Endothelial cell of umbilical vein (primary cell): Measurements from ENCODE around the gene LAP3. TPM values are rescaled to one million over a fixed set of nuclear protein-coding genes. Genes with fewer than 3 reads are reported as not detected.

Experiments
- BruUV-seq: library from RNA; stranded (reverse); fragments of 400-500 nt; replicated peaks from 2 replicates; lab custom pipeline; 2021; lab: Mats Ljungman, UMichigan
- CTCF ChIA-PET: fragments of 300-600, 350-600 bp; sonication (Branson Sonifier 250); formaldehyde crosslinking; loops from one replicate; lab custom pipeline; 2021; ENCODE audit warnings: antibody characterized with exemption, inconsistent platforms; lab: Charles Lee
- POLR2A ChIA-PET: fragments of 300-600, 350-600 bp; sonication (Branson Sonifier 250); formaldehyde crosslinking; loops from one replicate; lab custom pipeline; 2021; ENCODE audit warnings: antibody characterized with exemption, inconsistent platforms; lab: Charles Lee
- DNase-seq: peaks from one replicate; pipeline ENCODE4 v3.0.0-alpha.2; 2011; ENCODE audit warnings: low read depth, low spot score
- FAIRE-seq: peaks from 2 replicates; lab custom pipeline; 2011; peaks lifted over from hg19 to GRCh38; lab: Jason Lieb, UNC
- H2AFZ ChIP-seq: 2 replicates; pipeline ENCODE4 v1.6.0; 2012; ENCODE audit warnings: low read depth, low read length, control low read depth, inconsistent platforms
- H3K27ac ChIP-seq: 2 replicates; pipeline ENCODE4 v1.5.1; 2011; ENCODE audit warnings: low read depth, mild to moderate bottlenecking, control low read depth, low read length, moderate library complexity; ENCODE audit not compliant: insufficient read depth
- H3K27me3 ChIP-seq, 2 experiments: 2 replicates each; pipeline versions ENCODE4 v1.6.0 to v1.6.1; 2011; ENCODE audit warnings: low read length in 2 of 2, mixed read lengths in 1 of 2; ENCODE audit not compliant: control insufficient read depth in 2 of 2, insufficient read depth in 2 of 2
- H3K36me3 ChIP-seq, 2 experiments: 2 replicates in 1 of 2; 3 replicates in 1 of 2; pipeline ENCODE4 v1.5.1; 2011; ENCODE audit warnings: low read length in 2 of 2, mild to moderate bottlenecking in 1 of 2, moderate library complexity in 1 of 2; ENCODE audit not compliant: control insufficient read depth in 2 of 2, insufficient read depth in 2 of 2; ENCODE audit errors: extremely low read depth in 1 of 2
- H3K4me1 ChIP-seq: 3 replicates; pipeline ENCODE4 v1.5.1; 2011; ENCODE audit warnings: mild to moderate bottlenecking, low read length; ENCODE audit not compliant: control insufficient read depth, insufficient read depth; ENCODE audit errors: extremely low read depth
- H3K4me2 ChIP-seq: 2 replicates; pipeline ENCODE4 v1.6.1; 2011; ENCODE audit warnings: low read length, control low read depth, mixed read lengths; ENCODE audit not compliant: insufficient read depth
- H3K4me3 ChIP-seq, 3 experiments: fragments of 200-600 bp in 1 of 3; sonication (generic), shearing (Covaris generic) in 1 of 3; replicated peaks in 1 of 3; 2 replicates each; pipeline ENCODE4 v1.5.1; 2011 to 2016; ENCODE audit warnings: control low read depth in 3 of 3, low read length in 3 of 3, mild to moderate bottlenecking in 2 of 3, inconsistent platforms in 1 of 3, low read depth in 1 of 3, moderate library complexity in 1 of 3; ENCODE audit not compliant: insufficient read depth in 1 of 3
- H3K79me2 ChIP-seq: 2 replicates; pipeline ENCODE4 v1.6.0; 2012; ENCODE audit warnings: low read length, inconsistent platforms; ENCODE audit not compliant: control insufficient read depth, insufficient read depth
- H3K9ac ChIP-seq: replicated peaks from 2 replicates; pipeline ENCODE3; 2011; ENCODE audit warnings: low read length, control low read depth; ENCODE audit not compliant: insufficient read depth; ENCODE audit errors: extremely low read depth
- H3K9me1 ChIP-seq: replicated peaks from 3 replicates; pipeline ENCODE4 v1.6.0; 2011; ENCODE audit warnings: mild to moderate bottlenecking, low read length; ENCODE audit not compliant: control insufficient read depth, insufficient read depth; ENCODE audit errors: extremely low read depth
- H3K9me3 ChIP-seq: replicated peaks from 2 replicates; pipeline ENCODE4 v1.5.1; 2012; ENCODE audit warnings: low read length, inconsistent platforms; ENCODE audit not compliant: control insufficient read depth, insufficient read depth
- H4K20me1 ChIP-seq: replicated peaks from 2 replicates; pipeline ENCODE3; 2011; ENCODE audit warnings: mild to moderate bottlenecking, low read length; ENCODE audit not compliant: control insufficient read depth, insufficient read depth; ENCODE audit errors: extremely low read depth
- CTCF ChIP-seq, 2 donors: IDR thresholded peaks; 1 replicate in 1 of 2; 2 replicates in 1 of 2; pipeline ENCODE4 v1.5.1; 2011; ENCODE audit warnings: low read length in 2 of 2, mild to moderate bottlenecking in 2 of 2, moderate library complexity in 2 of 2, control low read depth in 1 of 2, inconsistent platforms in 1 of 2, low read depth in 1 of 2; ENCODE audit not compliant: insufficient read depth in 1 of 2; ENCODE audit errors: extremely low read depth in 1 of 2
- EZH2 ChIP-seq: IDR thresholded peaks from 2 replicates; pipeline ENCODE4 v1.6.1; 2012; ENCODE audit warnings: borderline replicate concordance, low read depth, mild to moderate bottlenecking, moderate library complexity, low read length, inconsistent platforms; ENCODE audit not compliant: severe bottlenecking
- FOS ChIP-seq: IDR thresholded peaks from 2 replicates; pipeline ENCODE4 v1.6.1; 2011; ENCODE audit warnings: mild to moderate bottlenecking, low read length, moderate library complexity, borderline replicate concordance; ENCODE audit not compliant: insufficient read depth
- GATA2 ChIP-seq: IDR thresholded peaks from 2 replicates; pipeline ENCODE4 v1.7.0; 2011; ENCODE audit warnings: low read depth, mild to moderate bottlenecking, moderate library complexity, mixed read lengths, low read length; ENCODE audit not compliant: insufficient read length, insufficient read depth
- JUN ChIP-seq: IDR thresholded peaks from 2 replicates; pipeline ENCODE4 v1.6.1; 2011; ENCODE audit warnings: borderline replicate concordance, low read depth; ENCODE audit not compliant: insufficient read length, insufficient read depth
- MYC ChIP-seq: IDR thresholded peaks from one replicate; pipeline ENCODE4 v1.6.1; 2011; ENCODE audit warnings: mild to moderate bottlenecking, low read depth, low read length
- POLR2A ChIP-seq: IDR thresholded peaks from 2 replicates; pipeline ENCODE4 v1.6.1; 2012; ENCODE audit warnings: low read depth, mild to moderate bottlenecking, control low read depth, low read length
- POLR2AphosphoS5 ChIP-seq: IDR thresholded peaks from 2 replicates; pipeline ENCODE4 v1.6.1; 2012; ENCODE audit warnings: low read depth, mild to moderate bottlenecking, control low read depth, low read length, moderate library complexity; ENCODE audit not compliant: insufficient read depth
- dilution Hi-C: fragments of 300-500 bp; cut with MboI; formaldehyde crosslinking; loops from one replicate; pipeline ENCODE4 v1.15.0; 2019; ENCODE audit warnings: low sequenced_read_pairs; ENCODE audit not compliant: extremely low pct_ligation_motif_present
- intact Hi-C: fragments of 100-400 bp; cut with micrococcal nuclease; formaldehyde crosslinking; loops from one replicate; pipeline ENCODE4 v1.10.0; 2022
- polyA plus RNA-seq, 4 experiments: library from polyadenylated mRNA; depleted of rRNA in 3 of 4; stranded (reverse) in 3 of 4; unstranded in 1 of 4; fragments of >200 nt; gene quantifications; 2 replicates each; pipeline versions ENCODE4 v1.2.1 to v1.2.3, GENCODE V29; 2011 to 2012; ENCODE audit warnings: missing spikeins in 1 of 4
- total RNA-seq: library from RNA; stranded (reverse); gene quantifications from 2 replicates; pipeline ENCODE4 v1.2.3, GENCODE V29; 2021
- TF ChIP-seq, protein P1 (sequence below): IDR thresholded peaks from 2 replicates; pipeline ENCODE4 v1.6.1; 2011; ENCODE audit not compliant: insufficient read depth, insufficient read length

Gene LAP3
- total and polyA plus RNA-seq, 2 donors (not counting 3 experiments of a cell fraction or from before 2014, with no cell fraction given), result 82.4 to 94.8 TPM

DNA sequence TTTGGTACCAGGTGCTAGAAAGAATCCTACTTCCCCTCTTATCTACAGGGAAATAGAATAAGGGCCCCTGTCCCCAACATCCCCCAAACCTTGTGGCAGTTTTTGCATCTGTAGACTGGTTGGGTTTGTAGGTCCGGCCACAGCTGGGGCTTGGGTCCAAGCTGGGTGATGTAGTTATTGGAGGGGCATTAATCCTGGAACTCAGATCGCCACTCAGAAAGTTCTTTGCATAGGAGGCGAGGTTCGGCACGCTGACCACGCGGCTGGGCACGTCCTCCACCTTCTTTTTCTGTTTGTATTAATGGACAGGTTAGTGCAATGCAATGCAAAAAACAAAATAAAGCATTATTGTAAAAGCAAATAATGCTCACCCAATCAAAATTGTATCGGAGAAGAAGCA lies 56.6 kb downstream of the LAP3 start:
- H3K4me3 ChIP-seq, result no peak overlapping the region
- intact Hi-C loops (no loop called here), dilution Hi-C loops (no loop called here)
- H3K27ac ChIP-seq, result no peak overlapping the region
- FAIRE-seq, result no peak
- H3K36me3 ChIP-seq, result peaks cover 23 to 26% of the 10 kb centered on the region in 2 experiments
- H3K4me1 ChIP-seq, result no peaks in the 10 kb centered on the region
- no peak overlapping the region for H3K4me2 ChIP-seq
- H3K79me2 ChIP-seq, result peaks cover under 1% of the 10 kb centered on the region
- POLR2A ChIA-PET, result no interaction called here
- no TSS peak for BruUV-seq
- H3K9me3 ChIP-seq, result no peaks in the 10 kb centered on the region
- peaks cover 2% of the 10 kb centered on the region for H4K20me1 ChIP-seq
- H3K9ac ChIP-seq, result no peak overlapping the region
- H3K27me3 ChIP-seq, result no peaks in the 10 kb centered on the region
- no peaks in the 10 kb centered on the region for H3K9me1 ChIP-seq
- CTCF ChIA-PET, result no interaction called here
- TF ChIP-seq CTCF (IDR thresholded peaks at IDR 0.05; ENCODE audit: extremely low read depth in 1 of 2, insufficient read depth in 1 of 2, low read depth in 1 of 2, low read length in 2 of 2), result no peak
- no peak for TF ChIP-seq JUN
- TF ChIP-seq, protein P1, sequence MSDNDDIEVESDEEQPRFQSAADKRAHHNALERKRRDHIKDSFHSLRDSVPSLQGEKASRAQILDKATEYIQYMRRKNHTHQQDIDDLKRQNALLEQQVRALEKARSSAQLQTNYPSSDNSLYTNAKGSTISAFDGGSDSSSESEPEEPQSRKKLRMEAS, result no peak
- TF ChIP-seq EZH2, result no peak
- no peak for TF ChIP-seq POLR2AphosphoS5
- no peak for TF ChIP-seq POLR2A
- no peak for TF ChIP-seq MYC
- no peak for TF ChIP-seq GATA2
- TF ChIP-seq FOS, result no peak
- H2AFZ ChIP-seq, result no peak overlapping the region
- DNase-seq, result no peak
